ENCODE data around the gene WSB1. TPM values are rescaled to one million over a fixed set of nuclear protein-coding genes. Genes with fewer than 3 reads are reported as not detected.

WSB1 gene
- total RNA-seq, 1 donor from 2014 or later, result 125 TPM

- DNase-seq (no peak), ATAC-seq (ENCODE audit: low read depth) (no peak)
- H3K4me3 Mint-ChIP-seq, result no peak overlapping the region
- no peak overlapping the region for H3K27ac Mint-ChIP-seq
- no peaks in the 10 kb centered on the region for H3K9me3 Mint-ChIP-seq
- ChIA-PET CTCF (interaction anchor here (1.4 kb wide), 1 partner anchor 260 kb away, joined by 6 read pairs; no protein-coding TSS in a partner anchor), POLR2A (no interaction called here)
- H3K27me3 Mint-ChIP-seq, result no peaks in the 10 kb centered on the region
- intact Hi-C loops (cut with micrococcal nuclease), result no loop called here
- peaks cover 51% of the 10 kb centered on the region for H3K4me1 Mint-ChIP-seq
- no peaks in the 10 kb centered on the region for H3K36me3 Mint-ChIP-seq (ENCODE audit: low read depth)
- TF ChIP-seq, protein P1, sequence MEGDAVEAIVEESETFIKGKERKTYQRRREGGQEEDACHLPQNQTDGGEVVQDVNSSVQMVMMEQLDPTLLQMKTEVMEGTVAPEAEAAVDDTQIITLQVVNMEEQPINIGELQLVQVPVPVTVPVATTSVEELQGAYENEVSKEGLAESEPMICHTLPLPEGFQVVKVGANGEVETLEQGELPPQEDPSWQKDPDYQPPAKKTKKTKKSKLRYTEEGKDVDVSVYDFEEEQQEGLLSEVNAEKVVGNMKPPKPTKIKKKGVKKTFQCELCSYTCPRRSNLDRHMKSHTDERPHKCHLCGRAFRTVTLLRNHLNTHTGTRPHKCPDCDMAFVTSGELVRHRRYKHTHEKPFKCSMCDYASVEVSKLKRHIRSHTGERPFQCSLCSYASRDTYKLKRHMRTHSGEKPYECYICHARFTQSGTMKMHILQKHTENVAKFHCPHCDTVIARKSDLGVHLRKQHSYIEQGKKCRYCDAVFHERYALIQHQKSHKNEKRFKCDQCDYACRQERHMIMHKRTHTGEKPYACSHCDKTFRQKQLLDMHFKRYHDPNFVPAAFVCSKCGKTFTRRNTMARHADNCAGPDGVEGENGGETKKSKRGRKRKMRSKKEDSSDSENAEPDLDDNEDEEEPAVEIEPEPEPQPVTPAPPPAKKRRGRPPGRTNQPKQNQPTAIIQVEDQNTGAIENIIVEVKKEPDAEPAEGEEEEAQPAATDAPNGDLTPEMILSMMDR (IDR thresholded peaks at IDR 0.05), result no peak
These were observed 47.1 kb downstream of the WSB1 start for GRCh38 chr17:27341041-27341471.

DNA sequence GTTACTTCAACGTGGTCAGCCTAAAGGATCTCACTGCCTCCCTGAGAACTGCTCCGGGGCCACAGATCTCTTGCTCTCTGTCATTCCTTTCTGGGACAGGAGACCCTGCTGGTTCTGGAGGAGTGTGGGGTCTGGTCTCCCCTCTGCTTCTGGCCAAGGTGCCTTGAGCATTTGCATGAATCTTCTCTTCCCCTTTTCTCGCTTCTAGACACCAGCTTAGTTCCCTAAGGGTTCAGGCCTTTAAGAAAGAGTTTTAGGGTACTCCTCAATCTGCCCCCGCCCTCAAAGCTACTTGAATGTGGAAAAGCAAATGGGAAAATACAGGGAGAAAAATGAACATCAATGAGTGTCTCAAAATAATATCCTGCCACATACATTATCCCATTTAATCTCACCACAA lies 48.1 kb downstream of the WSB1 start:
- intact Hi-C loops (cut with micrococcal nuclease), result no loop called here

GRCh38 chr17:27343294-27343693 lies 49.4 kb downstream of the WSB1 start:
- CTCF ChIA-PET, result interaction anchor here (2.3 kb wide), 1 partner anchor 10 kb away, joined by 10 read pairs; no protein-coding TSS in a partner anchor
- DNase-seq (no peak), ATAC-seq (ENCODE audit: low read depth) (no peak)
- POLR2A ChIA-PET, result interaction anchor here (0.8 to 1.3 kb wide), 2 partner anchors 10 to 711 kb away, joined by 4 read pairs; no protein-coding TSS in a partner anchor
- H3K4me3 Mint-ChIP-seq, result no peak overlapping the region
- peaks cover 41% of the 10 kb centered on the region for H3K4me1 Mint-ChIP-seq
- H3K9me3 Mint-ChIP-seq, result no peaks in the 10 kb centered on the region
- intact Hi-C loops (cut with micrococcal nuclease), result no loop called here
- H3K36me3 Mint-ChIP-seq (ENCODE audit: low read depth), result no peaks in the 10 kb centered on the region
- H3K27ac Mint-ChIP-seq, result no peak overlapping the region
- TF ChIP-seq, protein P1 (IDR thresholded peaks at IDR 0.05), result no peak
- no peaks in the 10 kb centered on the region for H3K27me3 Mint-ChIP-seq

More for the DNA sequence above, 48.1 kb downstream of the WSB1 start:
- DNase-seq (no peak), ATAC-seq (ENCODE audit: low read depth) (no peak)
- no peaks in the 10 kb centered on the region for H3K27me3 Mint-ChIP-seq
- H3K4me1 Mint-ChIP-seq, result peaks cover 42% of the 10 kb centered on the region
- TF ChIP-seq, protein P1 (IDR thresholded peaks at IDR 0.05), result no peak
- no peak overlapping the region for H3K27ac Mint-ChIP-seq
- no peaks in the 10 kb centered on the region for H3K36me3 Mint-ChIP-seq (ENCODE audit: low read depth)
- POLR2A ChIA-PET, result no interaction called here
- no peak overlapping the region for H3K4me3 Mint-ChIP-seq
- CTCF ChIA-PET, result no interaction called here
- H3K9me3 Mint-ChIP-seq, result no peaks in the 10 kb centered on the region

DNA sequence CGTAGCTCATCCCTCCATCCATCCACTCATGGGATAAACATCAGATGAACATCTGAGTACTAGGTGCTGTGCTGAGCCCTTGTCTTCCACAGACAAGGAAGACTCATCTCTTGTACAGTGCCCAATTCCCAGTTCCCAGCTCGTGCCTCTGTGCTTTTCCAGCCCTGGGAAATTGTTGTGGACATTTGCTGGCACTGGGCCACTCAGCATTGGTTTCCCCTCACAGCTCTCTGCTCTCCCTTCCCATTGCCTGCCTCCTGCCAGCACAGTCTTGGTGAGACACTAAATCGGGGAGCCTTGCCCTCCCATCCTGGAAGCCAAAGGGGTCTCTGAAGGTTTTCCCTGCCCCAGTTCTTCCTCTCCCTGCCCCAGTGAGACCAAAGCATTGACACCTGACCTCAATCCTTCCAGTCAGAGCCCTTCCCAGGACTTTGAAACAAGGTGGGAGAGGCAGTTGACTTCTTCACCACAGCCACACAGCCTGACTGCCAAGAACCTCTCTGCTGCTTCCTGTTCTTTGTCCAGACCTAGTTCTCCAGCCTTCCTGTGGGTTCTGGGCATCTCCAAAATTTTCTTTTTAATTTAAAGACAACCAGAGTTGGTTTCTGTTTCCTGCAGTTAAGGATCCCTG lies 50.2 kb downstream of the WSB1 start:
- ChIA-PET POLR2A (interaction anchor here (1.3 kb wide), 1 partner anchor 11 kb away, joined by 4 read pairs; no protein-coding TSS in a partner anchor), CTCF (interaction anchor here (1.1 to 2.3 kb wide), 2 partner anchors 11 to 107 kb away, joined by 3 to 10 read pairs; no protein-coding TSS in a partner anchor)
- DNase-seq, result no peak
- Mint-ChIP-seq H3K4me3 (no peak overlapping the region), H3K4me1 (peaks cover 38% of the 10 kb centered on the region), H3K36me3 (ENCODE audit: low read depth) (no peaks in the 10 kb centered on the region), H3K9me3 (no peaks in the 10 kb centered on the region), H3K27me3 (no peaks in the 10 kb centered on the region), H3K27ac (no peak overlapping the region)
- TF ChIP-seq, protein P1 (IDR thresholded peaks at IDR 0.05), result no peak
- intact Hi-C loops (cut with micrococcal nuclease), result no loop called here
- no peak for ATAC-seq (ENCODE audit: low read depth)

DNA sequence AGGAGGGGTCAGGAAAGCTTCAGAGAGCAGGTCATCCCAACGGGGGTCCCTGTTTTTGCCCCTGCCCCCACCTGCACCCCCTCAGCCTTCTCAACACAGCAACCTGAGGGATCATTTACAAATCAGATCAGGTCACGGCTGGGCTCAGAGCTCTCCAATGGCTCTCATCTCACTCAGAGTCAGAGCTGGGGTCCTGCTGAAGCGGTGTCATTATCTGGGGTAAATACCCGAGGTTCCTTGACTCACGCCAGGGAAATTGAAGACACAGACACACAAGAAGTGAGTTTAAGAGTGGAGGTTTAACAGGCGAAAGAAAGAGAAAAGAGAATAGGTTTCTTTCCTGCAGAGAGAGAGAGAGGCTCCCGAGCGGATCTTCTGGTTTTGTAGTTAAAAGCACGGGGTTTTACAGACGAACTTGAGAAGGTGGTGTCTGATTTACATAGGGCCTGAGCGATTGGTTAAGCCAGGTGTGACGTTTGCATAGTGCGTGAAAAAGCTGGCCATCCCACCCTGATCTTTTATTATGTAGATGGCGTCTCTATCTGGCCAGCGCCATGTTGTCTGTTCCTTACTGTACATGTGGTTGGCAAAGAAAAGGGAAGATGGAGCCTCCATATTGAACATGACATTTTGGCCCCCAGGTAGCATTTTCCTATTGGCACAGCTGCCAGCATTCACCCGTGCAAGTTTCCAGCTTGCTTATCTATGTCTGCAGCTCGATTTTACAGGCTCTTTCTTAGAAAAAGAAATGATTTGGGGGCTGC lies 51.4 kb downstream of the WSB1 start:
- intact Hi-C loops (cut with micrococcal nuclease), result loop anchor here (5.0 kb wide), 1 partner anchor 547 kb away; the partner anchor contains the start of gene LYRM9
- H3K4me1 Mint-ChIP-seq, result peaks cover 26% of the 10 kb centered on the region
- DNase-seq, result no peak
- no peaks in the 10 kb centered on the region for H3K9me3 Mint-ChIP-seq
- H3K4me3 Mint-ChIP-seq, result peak overlapping the region; percentile 38
- H3K36me3 Mint-ChIP-seq (ENCODE audit: low read depth), result no peaks in the 10 kb centered on the region
- ChIA-PET POLR2A (no interaction called here), CTCF (interaction anchor here (1.1 to 2.3 kb wide), 2 partner anchors 12 to 109 kb away, joined by 3 to 10 read pairs; no protein-coding TSS in a partner anchor)
- TF ChIP-seq, protein P1 (IDR thresholded peaks at IDR 0.05), result no peak
- ATAC-seq (ENCODE audit: low read depth), result no peak
- no peaks in the 10 kb centered on the region for H3K27me3 Mint-ChIP-seq
- H3K27ac Mint-ChIP-seq, result peak overlapping the region; percentile 41

Measured in activated B cell treated with CpG ODN at 0.5 μM for 24 hours (primary cell).